Measurements from ENCODE around the gene PTMS. TPM values are rescaled to one million over a fixed set of nuclear protein-coding genes. Genes with fewer than 3 reads are reported as not detected.

PTMS gene
- total RNA-seq, 1 experiment from 2014 or later = 422 TPM

DNA sequence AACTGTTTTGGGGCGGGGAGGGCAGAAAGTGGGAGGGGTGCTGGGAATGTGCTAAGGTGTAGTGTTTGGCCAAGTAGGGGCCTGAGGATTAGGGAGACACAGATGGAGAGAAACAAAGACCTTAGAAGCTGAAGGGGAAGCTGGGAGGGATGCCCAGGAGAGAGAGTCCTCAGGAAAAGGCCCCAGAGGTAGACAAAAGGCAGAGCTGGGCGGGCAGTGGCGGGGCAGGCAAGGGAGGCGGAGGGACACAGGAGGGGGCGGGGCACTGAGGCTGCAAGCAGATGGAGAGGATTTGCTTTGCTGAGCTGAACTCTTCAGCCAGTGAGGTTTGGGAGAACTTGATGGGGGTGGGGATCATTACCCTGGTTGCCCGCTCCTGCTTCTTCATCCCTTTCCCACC lies 2.8 kb downstream of the PTMS start:
- no peak overlapping the region for H3K9ac ChIP-seq (ENCODE audit: extremely low read depth, insufficient read length, low read length)
- H3K27ac ChIP-seq (ENCODE audit: insufficient read length, low read depth, low read length) = no peak overlapping the region
- H3K4me1 ChIP-seq (ENCODE audit: insufficient read depth, low read length) = peaks cover 10% of the 10 kb centered on the region

More for the DNA sequence above, 2.8 kb downstream of the PTMS start:
- H3K14ac ChIP-seq (ENCODE audit: insufficient read depth, low read length) = no peak overlapping the region
- H4K20me1 ChIP-seq (ENCODE audit: control insufficient read depth, insufficient read depth, insufficient read length) = no peaks in the 10 kb centered on the region
- peaks cover 23 to 32% (median 28%) of the 10 kb centered on the region in 3 experiments; a peak in 6 of 7 replicates for H3K36me3 Mint-ChIP-seq (ENCODE audit: insufficient read depth in 1 of 3, low read depth in 3 of 3)
- no peak overlapping the region for H3K18ac ChIP-seq (ENCODE audit: insufficient read length, low read depth, low read length)
- no peak overlapping the region for H4K5ac ChIP-seq (ENCODE audit: insufficient read length, low read depth, low read length)
- peak overlapping the region; percentile 82 to 92 for H3K4me3 Mint-ChIP-seq
- H3K79me1 ChIP-seq (ENCODE audit: insufficient read depth, low read depth, low read length, poor library complexity, severe bottlenecking) = no peaks in the 10 kb centered on the region
- no peak overlapping the region for H3K23ac ChIP-seq (ENCODE audit: insufficient read length, low read depth, low read length)
- H2BK120ac ChIP-seq (ENCODE audit: low read depth, low read length, poor library complexity, severe bottlenecking) = no peak overlapping the region
- no peaks in the 10 kb centered on the region for H3K9me3 ChIP-seq (ENCODE audit: control insufficient read depth, low read depth, low read length)
- TF ChIP-seq, protein P1, sequence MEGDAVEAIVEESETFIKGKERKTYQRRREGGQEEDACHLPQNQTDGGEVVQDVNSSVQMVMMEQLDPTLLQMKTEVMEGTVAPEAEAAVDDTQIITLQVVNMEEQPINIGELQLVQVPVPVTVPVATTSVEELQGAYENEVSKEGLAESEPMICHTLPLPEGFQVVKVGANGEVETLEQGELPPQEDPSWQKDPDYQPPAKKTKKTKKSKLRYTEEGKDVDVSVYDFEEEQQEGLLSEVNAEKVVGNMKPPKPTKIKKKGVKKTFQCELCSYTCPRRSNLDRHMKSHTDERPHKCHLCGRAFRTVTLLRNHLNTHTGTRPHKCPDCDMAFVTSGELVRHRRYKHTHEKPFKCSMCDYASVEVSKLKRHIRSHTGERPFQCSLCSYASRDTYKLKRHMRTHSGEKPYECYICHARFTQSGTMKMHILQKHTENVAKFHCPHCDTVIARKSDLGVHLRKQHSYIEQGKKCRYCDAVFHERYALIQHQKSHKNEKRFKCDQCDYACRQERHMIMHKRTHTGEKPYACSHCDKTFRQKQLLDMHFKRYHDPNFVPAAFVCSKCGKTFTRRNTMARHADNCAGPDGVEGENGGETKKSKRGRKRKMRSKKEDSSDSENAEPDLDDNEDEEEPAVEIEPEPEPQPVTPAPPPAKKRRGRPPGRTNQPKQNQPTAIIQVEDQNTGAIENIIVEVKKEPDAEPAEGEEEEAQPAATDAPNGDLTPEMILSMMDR (conservative IDR thresholded peaks at IDR 0.05) = no peak
- H3K4me2 ChIP-seq (ENCODE audit: insufficient read depth, insufficient read length, low read length) = peak overlapping the region; percentile 87
- no peaks in the 10 kb centered on the region for H3K9me3 Mint-ChIP-seq
- peaks cover 15% of the 10 kb centered on the region for H3K27me3 Mint-ChIP-seq (ENCODE audit: low read depth)
- peak overlapping the region; percentile 70 to 98 (median 95) for H3K27ac Mint-ChIP-seq
- peaks cover 35% of the 10 kb centered on the region for H3K23me2 ChIP-seq (ENCODE audit: insufficient read length, low read depth, low read length, poor library complexity, severe bottlenecking)
- H3K4me1 Mint-ChIP-seq = peaks cover 45 to 71% of the 10 kb centered on the region in 2 experiments
- H2AFZ ChIP-seq (ENCODE audit: low read length) = no peak overlapping the region
- no CpG with 5 or more reads among the region's 6 CpGs for WGBS (ENCODE audit: extremely low coverage, insufficient read length, low lambda C conversion rate)
- no peak overlapping the region for H2BK5ac ChIP-seq (ENCODE audit: insufficient read length, low read length)
- H4K91ac ChIP-seq (ENCODE audit: insufficient read length, low read depth, low read length) = no peak overlapping the region
- H2BK15ac ChIP-seq (ENCODE audit: low read depth, low read length) = no peak overlapping the region
- no peak overlapping the region for H4K8ac ChIP-seq (replicated peaks; ENCODE audit: insufficient read length, low read depth, low read length)
- no peak overlapping the region for H2AK5ac ChIP-seq (ENCODE audit: insufficient read length, low read length)
- no peak overlapping the region for H3T11ph ChIP-seq (ENCODE audit: low read length)
- H3K79me2 ChIP-seq (ENCODE audit: insufficient read depth, low read length) = peaks cover 11% of the 10 kb centered on the region; the same call in 1 of the 2 replicates
- H3K4ac ChIP-seq (ENCODE audit: low read depth, low read length) = no peak overlapping the region
- H3K56ac ChIP-seq (ENCODE audit: insufficient read length, low read depth, low read length) = no peak overlapping the region
- H2BK20ac ChIP-seq (ENCODE audit: low read depth, low read length, poor library complexity, severe bottlenecking) = no peak overlapping the region
- peaks cover 1% of the 10 kb centered on the region; the same call in 1 of the 2 replicates for H3K27me3 ChIP-seq (ENCODE audit: insufficient read depth, low read length)
- DNase-seq = peak; percentile 91
- H2BK12ac ChIP-seq (ENCODE audit: insufficient read length, low read depth, low read length) = no peak overlapping the region
